GM21381 (cell line): ENCODE data around the gene TMOD1.

Experiments used
- ATAC-seq: cut with Tn5 transposase; IDR thresholded peaks from one replicate; pipeline ENCODE4 v1.9.1; 2021; ENCODE audit warnings: mild to moderate bottlenecking, moderate library complexity; ENCODE audit not compliant: unreplicated experiment

TMOD1 gene

DNA sequence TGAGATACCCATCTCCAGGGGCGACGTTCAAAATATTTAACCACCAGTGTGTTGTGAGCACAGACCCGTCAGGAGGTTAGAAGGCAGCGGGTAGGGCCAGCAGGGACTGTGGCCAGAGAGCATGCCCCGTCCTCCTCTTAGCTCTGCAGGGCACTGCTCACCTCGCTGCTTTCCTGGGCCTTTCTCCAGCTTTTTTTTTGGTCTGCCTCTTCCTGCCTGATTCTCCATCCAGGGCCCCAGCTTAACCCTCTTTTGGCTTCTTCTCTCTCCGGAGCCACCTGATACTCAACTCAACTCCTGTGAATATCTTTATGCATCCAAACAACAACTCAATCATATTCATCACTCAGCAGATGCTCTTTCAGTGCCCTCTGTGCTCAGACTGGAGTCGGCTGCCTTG lies 44.0 kb downstream of the TMOD1 start:
- ATAC-seq: no peak

DNA sequence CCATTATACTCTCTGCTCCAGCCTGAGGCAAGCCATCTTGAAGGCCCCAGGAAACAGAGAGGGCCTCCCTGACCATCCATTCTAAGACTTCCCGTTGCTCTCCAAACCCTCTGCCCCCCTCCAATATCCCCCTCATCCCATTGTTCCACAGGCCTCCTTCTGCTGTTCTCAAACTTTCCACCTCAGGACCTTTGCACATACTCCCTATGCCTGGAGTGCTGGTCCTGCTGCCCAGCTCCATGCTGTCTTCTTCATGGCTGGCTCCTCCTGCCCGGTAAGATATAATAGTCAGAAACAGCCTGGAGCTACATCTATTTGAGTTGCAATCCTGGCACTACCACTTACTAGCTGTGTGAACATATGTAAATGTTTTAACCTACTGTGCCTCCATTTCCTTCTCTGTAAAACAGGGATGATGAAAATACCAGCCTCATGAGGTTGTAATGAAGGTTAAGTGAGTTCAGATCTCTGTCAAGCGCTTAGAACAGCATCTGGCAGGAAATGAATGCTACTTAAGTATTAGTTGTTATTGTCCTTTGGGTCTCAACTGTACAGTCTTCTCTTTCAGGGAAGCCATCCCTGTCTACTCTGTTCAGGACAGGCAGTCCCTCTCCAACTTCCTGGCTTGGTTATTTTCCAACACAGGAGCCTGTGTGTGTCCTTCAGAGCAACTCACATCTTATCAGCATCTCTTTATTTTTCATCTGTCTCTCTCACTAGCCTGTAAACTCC lies 45.8 kb downstream of the TMOD1 start:
- ATAC-seq: no peak

- no peak for ATAC-seq
Measured at GRCh38 chr9:97548379-97548778, 46.9 kb downstream of the TMOD1 start.

DNA sequence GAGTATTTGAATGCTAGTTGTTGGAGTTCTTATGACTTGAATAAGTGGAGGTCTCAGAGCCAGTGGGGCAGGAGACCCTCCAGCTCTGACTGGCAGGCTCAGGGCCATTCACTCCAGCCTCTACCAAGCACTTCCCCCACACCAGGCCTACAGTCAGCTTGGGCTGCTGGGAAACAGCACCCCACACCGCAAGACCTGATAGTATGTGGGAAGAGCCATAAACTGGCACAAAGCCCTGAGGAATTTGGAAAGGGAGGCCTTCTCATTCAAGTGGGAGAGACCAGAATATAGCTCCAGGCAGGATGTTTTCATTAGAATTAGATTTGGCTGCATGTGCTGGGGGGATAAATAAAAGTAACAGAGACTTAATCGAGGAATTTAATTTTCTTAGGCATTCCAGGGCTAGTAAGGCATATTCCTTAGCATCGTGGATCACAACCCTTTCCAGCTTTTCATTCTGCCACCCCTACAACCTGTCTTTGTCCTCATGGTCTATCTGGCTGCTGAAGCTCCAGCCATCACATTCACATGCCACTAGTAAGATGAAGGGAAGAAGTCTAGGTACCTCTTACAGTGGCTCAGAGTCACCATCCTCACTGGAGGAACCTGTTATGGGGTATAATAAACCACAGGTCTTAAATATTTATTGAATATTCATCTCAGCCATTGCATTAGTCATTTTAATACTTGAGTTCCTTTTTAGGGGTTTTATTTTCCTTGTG lies 47.5 kb downstream of the TMOD1 start:
- no peak for ATAC-seq

DNA sequence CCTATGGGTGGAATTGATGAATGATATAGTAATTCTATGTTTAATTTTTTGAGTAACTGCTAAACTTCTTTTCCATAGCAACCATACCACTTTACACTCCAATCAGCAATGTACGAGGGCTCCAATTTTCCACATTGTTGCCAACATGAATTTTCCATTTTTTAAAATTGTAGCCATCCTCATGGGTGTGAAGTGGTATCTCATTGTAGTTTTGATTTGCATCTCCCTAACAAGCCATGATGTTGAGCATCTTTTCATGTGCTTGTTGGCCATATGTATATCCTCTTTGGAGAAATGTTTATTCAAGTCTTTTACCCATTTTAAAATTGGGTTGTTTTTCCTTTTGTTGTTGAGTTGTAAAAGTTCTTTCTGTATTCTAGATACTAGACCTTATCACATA lies 48.9 kb downstream of the TMOD1 start:
- no peak for ATAC-seq

- no peak for ATAC-seq
Measured at GRCh38 chr9:97551308-97551707, 49.8 kb downstream of the TMOD1 start.

- ATAC-seq: no peak
Measured at GRCh38 chr9:97553141-97553540, 51.7 kb downstream of the TMOD1 start.

- no peak for ATAC-seq
Measured at GRCh38 chr9:97553841-97554240, 52.4 kb downstream of the TMOD1 start.

DNA sequence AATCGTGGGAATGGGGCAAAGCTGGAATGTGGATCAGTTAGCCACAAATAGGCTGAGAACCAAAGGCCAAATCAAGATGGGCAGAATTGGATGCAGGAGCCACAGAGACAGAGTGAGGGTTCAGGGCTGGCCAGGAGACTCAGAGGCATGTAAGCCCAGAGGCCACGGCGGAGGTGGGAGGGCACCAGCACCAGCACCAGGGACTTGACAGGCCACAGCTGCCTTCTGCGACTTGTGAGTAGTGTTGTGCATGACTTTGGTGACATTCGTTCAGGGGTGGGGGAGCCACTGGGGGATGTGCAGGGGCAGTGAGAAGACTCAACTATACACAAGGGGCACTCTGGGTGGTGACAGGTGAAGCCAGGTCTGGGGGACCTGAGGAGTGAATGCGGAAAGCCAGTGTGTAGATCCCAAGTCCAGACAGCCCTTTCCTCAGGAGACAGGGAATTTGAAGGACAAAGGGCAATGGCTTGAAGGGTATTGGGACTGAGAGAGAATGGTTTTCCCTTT lies 53.2 kb downstream of the TMOD1 start:
- ATAC-seq: no peak

DNA sequence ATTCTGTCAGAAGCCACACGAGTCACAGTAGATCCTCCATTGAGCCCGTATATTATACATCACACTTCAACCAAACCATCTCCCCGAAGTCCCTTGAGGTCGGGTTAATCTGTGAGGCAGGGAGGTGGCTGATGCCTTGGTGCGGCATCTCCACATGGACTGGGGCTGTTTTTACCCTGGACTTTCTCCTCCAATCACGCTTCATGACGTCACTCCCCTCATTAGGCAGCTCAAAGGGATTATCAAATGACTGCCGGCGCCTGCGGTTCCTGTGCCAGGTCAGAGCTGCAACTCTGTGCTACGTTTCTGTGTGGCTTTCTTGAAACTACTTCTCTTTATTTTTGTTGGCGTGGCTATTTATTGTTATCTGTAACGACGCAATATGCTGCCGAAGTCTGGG lies 53.7 kb downstream of the TMOD1 start:
- no peak for ATAC-seq

GRCh38 chr9:97556036-97556720 lies 54.7 kb downstream of the TMOD1 start:
- ATAC-seq: no peak

DNA sequence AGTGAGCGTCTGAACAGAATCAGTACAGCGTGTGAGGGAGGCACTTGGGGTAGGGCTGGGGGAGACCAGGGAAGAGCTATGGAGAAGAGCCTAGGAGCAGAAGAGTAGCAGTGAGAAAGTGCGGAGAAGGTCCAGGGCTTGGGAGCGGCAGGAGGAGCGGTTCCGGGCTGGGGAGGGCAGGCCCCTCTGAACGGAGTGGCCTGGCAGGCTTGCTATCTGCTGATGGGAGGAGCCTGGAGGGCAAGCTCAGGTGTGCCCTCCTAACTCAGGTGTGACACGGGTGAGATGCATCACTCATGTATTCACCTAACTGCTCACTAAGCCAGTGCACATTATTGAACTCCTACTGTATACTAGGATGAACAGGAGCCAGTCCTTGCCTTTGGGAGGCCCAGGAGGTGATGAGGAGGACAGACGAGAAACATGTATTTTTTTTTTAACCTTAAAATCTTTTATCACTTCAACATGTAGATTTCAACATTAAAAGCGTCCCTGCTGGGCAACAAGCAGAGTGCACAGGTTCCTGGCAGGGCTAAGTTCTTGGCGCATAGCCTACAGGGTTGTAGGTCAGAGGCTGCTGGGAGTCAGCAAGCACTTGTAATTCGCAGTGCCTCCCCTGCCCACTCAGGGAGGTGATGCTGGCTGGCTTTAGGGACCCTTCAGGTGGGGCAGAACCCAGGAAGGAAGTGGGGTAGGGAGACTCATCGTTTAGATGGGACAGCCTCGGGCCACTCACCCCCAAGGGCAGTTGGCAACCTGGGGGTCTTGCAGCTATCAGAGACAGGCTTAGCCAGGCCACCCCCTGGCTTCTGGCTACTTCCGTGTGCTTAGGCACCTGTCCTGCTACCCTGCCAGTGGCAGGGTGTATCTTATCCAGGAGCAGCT lies 55.5 kb downstream of the TMOD1 start:
- no peak for ATAC-seq

DNA sequence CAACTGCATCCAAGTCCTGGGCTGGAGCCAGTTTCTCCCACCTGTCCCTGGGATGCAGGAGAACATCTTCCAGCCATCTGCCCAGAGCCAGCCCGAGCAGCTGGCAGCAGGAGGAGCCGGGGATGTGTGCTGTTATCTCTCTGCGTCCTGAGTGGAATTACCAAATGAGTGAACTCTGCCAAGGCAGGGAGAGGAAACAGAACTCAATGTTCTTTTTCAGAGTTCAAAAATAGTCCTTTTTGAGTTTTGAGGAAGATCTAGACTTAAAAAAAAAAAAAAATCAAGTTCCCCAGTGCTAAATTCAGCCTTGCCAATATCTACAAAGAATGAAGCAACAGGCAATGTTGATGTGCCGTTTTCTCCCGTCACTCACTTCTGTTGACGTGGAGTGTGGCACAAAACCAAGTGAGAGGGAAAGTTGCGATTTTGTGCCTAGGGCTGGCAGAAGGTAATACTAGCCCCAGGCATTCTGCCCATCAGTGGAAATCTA lies 56.2 kb downstream of the TMOD1 start:
- ATAC-seq: no peak

DNA sequence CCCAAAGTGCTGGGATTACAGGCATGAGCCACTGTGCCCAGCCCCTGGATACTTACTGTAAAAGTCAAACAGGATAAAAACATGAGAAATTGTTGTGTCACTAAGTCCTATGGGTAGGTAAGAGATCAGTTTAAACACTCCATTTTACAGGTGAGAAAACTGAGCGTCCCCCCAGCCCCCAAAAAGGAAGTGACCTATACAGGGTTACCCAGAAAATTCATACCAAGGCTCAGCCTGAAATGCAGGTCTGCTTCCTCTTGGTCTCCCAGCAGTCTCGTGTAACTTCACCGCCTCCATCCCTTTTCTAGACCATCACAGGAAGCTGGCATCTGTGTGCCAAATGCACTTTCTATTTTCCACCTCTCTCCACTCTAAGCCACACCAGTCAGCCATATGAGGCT lies 57.2 kb downstream of the TMOD1 start:
- no peak for ATAC-seq

GRCh38 chr9:97559111-97559514 lies 57.6 kb downstream of the TMOD1 start:
- ATAC-seq: peak; percentile 83

- no peak for ATAC-seq
Measured at GRCh38 chr9:97560154-97560553, 58.7 kb downstream of the TMOD1 start.

- no peak for ATAC-seq
Measured at GRCh38 chr9:97560851-97561250, 59.4 kb downstream of the TMOD1 start.

DNA sequence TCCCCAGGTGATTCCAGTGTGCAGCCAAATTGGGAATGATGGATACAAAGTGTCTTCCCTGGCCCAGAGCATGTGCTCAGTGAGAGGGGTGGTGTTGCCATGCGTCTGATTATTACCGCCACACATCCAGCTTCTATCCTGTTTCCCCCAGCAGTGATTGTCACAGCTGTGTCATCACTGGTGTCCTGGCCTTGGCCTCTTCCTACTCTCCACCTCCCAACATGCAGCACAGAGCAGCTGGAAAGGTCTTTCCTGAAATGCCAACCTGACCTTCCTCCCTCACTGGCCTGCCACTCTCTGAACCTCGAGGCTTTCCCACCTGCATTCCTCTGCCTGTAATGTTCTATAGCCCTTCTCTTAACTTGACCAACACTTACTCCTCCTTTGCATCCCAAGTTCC lies 60.0 kb downstream of the TMOD1 start:
- no peak for ATAC-seq

GRCh38 chr9:97562542-97562941 lies 61.1 kb downstream of the TMOD1 start:
- no peak for ATAC-seq

GRCh38 chr9:97563458-97564135 lies 62.1 kb downstream of the TMOD1 start:
- no peak for ATAC-seq
